ENCODE measurements around the gene PDSS2.

- TF ChIP-seq POLR2A (IDR thresholded peaks at IDR 0.05) = no peak
- TF ChIP-seq, protein P1, sequence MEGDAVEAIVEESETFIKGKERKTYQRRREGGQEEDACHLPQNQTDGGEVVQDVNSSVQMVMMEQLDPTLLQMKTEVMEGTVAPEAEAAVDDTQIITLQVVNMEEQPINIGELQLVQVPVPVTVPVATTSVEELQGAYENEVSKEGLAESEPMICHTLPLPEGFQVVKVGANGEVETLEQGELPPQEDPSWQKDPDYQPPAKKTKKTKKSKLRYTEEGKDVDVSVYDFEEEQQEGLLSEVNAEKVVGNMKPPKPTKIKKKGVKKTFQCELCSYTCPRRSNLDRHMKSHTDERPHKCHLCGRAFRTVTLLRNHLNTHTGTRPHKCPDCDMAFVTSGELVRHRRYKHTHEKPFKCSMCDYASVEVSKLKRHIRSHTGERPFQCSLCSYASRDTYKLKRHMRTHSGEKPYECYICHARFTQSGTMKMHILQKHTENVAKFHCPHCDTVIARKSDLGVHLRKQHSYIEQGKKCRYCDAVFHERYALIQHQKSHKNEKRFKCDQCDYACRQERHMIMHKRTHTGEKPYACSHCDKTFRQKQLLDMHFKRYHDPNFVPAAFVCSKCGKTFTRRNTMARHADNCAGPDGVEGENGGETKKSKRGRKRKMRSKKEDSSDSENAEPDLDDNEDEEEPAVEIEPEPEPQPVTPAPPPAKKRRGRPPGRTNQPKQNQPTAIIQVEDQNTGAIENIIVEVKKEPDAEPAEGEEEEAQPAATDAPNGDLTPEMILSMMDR (IDR thresholded peaks at IDR 0.05) = no peak
Observed at GRCh38 chr6:107231243-107231642, 228.1 kb downstream of the PDSS2 start.

Data from testis (tissue), 2 donors.